ENCODE data around the gene HVCN1.
"Not testable (repeated sequence)": the region's sequence is repeated elsewhere in the genome, so short reads cannot be mapped to it uniquely, and the experiment has no call there.

Gene HVCN1, protein sequence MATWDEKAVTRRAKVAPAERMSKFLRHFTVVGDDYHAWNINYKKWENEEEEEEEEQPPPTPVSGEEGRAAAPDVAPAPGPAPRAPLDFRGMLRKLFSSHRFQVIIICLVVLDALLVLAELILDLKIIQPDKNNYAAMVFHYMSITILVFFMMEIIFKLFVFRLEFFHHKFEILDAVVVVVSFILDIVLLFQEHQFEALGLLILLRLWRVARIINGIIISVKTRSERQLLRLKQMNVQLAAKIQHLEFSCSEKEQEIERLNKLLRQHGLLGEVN

GRCh38 chr12:110688446-110689280, at the start of gene HVCN1:
Gene HVCN1 (minus strand): TSS chr12:110689115. CDS start chr12:110683245, 5,870 bp downstream.
- DNase-seq (ENCODE audit: low read depth in 4 of 4, low spot score in 1 of 4) = no peak

- DNase-seq (ENCODE audit: low read depth in 4 of 4, low spot score in 1 of 4) = no peak
Measured at GRCh38 chr12:110737532-110737931, 48.6 kb upstream of the HVCN1 start.

- not testable (repeated sequence) for DNase-seq (ENCODE audit: low read depth in 4 of 4, low spot score in 1 of 4)
Measured at GRCh38 chr12:110737016-110737415, 48.1 kb upstream of the HVCN1 start.

DNA sequence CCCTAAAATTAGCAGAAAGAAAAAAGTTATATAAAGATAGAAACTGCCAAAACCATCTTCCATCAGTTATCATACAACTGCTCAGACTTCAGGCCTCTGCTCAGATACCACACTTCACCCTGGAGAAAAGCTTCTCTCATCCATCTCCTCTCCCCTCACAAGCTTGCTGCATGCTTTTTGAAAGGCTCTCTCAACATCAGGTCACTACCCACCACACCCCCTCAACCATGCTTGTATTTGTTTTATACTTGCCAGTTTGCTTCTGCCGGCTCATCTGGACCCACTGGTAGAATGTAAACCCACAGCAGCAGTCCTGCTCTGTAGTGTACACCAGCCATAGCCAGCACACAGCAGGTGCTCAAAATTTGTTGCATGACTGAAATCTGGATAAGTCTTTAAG, 45.0 kb upstream of the HVCN1 start:
- DNase-seq (ENCODE audit: low read depth in 4 of 4, low spot score in 1 of 4) = no peak

DNA sequence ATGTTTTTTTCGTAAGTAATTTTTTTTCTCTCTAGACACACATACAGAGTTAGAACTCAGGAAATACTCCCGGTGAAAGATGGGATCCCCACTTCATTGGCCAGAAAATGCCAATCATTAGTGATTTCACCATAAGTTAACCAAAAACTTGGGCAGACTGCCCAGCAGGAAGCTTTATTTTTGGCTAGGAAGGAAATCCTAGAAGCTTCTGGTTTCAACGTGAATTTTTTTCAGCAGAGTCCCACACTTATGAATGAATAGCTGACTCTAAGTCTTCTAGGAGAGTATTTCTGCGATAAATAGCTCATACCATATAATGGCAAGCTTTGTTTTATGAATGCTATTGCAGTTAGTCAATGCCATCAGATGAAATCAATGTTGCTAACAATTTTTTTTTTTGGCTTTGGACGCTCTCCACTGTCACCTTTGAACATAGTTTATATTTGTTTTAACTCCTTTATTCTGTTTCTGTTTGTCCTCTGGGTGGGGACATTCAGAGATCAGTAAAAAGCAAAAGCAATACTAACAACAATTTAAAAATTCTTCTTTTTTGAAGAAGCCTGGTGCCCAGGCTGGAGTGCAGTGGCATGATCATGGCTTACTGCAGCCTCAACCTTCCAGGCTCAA, 44.3 kb upstream of the HVCN1 start:
- DNase-seq (ENCODE audit: low read depth in 4 of 4, low spot score in 1 of 4) = no peak

DNA sequence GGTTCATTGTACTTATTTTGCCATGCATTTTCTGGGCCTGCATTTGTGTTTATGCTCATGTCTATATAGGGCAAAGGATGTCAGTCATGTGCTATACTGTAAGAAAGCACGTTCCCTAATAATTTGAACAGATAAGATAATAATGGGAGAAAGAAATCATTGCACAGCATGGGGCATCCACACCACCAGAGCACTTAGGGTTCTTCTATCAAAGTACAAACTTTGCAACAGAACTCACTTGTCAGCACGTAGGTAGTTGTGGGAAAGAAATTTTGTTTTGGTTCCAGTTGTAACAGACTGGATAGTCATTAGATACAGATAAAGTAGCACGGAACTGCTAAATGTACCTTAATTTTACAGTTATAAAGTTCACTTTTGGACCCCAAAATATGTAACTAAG, 43.7 kb upstream of the HVCN1 start:
- no peak for DNase-seq (ENCODE audit: low read depth in 4 of 4, low spot score in 1 of 4)

DNA sequence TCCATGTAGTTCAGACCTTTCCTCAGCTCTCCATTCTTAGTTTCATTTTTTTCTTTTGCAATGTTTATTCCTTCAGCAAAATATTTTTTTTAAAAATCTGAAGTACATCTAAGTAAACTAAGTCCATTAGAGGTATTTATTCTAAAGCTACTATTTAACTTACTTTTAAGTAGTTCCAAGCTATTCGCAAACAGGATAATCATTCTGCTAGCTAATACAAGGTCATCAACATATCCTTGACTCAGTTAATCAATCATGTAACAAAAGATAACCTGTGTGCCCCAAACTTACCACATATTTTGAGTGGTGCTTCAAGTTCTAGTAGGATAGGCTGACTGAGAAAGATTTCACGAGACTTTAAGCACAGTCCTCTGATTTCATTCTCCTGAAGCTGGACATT, 42.6 kb upstream of the HVCN1 start:
- DNase-seq (ENCODE audit: low read depth in 4 of 4, low spot score in 1 of 4) = no peak

DNA sequence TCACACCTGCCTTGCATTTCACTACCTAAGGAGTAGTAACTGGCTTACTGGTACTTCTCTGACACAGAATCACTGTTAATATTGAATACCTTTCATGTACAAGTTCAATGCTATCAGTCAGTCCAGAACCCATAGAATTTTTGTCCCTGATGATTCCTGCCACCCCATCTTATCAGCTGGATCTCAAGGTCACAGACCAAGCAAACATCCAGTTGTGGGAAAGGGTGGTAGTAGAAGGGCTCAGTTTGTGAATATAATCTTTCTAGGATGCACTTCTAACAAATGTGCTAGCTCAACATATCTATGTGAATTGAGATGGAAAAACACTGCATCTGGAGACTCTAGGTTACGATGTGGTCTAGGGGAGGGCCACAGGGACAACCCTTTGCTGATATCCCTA, 39.7 kb upstream of the HVCN1 start:
- DNase-seq (ENCODE audit: low read depth in 4 of 4, low spot score in 1 of 4) = no peak

DNA sequence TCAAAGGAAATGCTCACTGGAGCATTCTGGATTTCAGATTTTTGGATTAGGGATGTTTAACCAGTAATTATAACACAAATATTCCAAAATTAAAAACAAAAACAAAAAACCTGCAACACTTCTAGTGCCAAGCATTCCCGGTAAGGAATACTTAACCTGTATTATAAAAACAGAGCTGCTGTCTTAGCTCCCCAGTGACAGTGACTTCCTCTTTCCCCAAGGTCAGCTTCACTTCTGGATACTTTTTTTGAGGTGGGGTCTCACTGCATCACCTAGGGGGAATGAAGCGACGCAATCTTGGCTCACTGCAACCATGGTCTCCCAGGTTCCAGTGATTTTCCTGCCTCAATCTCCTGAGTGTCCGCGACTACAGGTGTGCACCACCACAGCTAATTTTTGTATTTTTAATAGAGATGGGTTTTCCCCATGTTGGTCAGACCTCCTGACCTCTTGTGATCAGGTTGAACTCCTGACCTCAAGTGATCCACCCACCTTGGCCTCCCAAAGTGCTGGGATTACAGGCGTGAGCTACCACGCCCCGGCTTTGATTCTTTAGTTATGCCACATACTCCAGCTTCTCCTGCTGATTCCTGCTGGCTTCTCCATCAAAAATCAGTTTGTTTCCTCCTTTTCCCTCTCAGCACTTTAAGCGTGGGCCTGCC, 37.9 kb upstream of the HVCN1 start:
- no peak for DNase-seq (ENCODE audit: low read depth in 4 of 4, low spot score in 1 of 4)

- DNase-seq (ENCODE audit: low read depth in 4 of 4, low spot score in 1 of 4) = no peak
Measured at GRCh38 chr12:110726028-110726427, 37.1 kb upstream of the HVCN1 start.

DNA sequence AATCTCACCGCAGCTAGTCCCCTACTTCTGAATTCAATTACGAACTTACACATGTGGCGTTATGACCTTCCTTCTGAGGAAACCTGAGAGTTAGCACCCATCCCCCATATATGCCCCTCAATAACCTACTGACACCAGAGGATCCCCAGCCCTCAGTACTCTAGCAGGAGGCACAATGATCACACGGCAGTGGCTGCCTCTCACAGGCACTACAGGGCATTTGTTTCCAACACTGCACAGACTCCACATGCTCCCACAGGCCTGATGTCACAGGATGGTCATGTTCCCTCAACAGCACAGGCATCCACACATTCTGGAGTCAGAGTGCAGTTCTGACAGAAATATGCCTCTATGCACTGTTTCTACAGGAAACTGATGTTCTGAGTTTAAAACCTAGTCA, 36.4 kb upstream of the HVCN1 start:
- no peak for DNase-seq (ENCODE audit: low read depth in 4 of 4, low spot score in 1 of 4)

DNA sequence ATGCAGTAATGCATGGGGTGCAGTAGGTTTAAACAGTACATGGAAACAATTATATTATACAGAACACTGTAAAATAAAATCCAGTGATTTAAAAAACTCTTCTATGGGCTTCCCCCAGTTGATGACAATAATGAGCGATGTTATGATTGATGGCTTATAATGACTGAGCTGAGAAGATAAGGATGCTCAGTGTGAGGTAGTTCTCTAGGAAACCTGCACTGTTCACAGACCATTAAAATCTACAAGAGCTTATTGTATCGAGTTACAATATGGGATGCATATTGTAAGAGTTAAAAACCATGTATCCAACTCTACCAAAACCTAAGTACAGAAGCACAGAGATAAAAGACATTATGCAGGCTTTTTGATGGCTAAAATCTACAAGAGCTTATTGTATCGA, 34.0 kb upstream of the HVCN1 start:
- not testable (repeated sequence) for DNase-seq (ENCODE audit: low read depth in 4 of 4, low spot score in 1 of 4)

DNA sequence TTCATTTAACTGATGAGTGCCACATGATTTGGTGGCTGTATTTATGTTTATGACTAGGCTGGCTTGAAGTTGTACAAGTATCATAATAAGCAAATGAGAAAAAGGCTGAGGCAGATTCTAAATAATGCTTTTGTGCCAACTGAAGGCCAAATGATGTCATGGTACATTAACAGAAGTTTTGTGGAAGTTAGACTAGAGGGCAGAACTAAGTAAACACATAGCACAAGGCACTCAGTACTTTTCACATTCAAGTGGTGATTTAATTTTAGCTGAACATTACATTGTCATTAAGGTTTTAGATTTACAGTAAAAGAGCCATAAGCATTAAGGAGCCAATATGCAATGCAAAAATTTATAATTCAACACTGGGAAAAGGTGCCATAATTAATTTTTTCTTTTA, 32.7 kb upstream of the HVCN1 start:
- DNase-seq (ENCODE audit: low read depth in 4 of 4, low spot score in 1 of 4) = no peak

GRCh38 chr12:110720516-110720915, 31.6 kb upstream of the HVCN1 start:
- no peak for DNase-seq (ENCODE audit: low read depth in 4 of 4, low spot score in 1 of 4)

DNA sequence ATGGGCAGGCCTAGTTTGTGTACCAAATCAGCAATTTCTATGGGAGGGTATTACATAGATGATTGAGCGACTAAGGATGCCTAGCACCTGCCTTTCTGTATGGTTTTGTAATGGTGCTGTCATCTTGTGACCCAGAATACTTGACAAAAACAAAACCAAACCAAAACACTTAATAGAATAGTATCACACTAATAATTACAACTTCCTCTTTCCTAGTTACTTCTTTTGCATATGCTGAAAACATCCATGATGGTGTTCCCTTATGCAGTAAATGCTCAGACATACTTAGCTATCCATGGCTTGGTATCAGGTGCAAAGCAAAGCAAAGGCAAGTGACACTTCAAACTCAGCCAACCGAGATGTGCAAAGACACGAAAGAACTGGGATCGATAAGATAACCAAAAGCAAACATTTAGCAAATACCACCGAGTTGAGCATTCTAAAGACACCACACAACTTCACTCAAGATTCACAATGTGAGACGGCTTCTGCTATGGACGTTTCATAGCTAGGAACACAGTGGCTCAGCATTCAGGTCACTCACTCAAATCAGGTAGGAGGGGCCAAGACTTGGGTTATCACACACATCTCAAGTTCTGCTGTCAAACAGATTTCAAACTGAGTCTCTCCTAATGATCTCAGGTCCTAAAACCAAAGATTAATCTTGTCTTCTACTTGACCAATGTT, 29.4 kb upstream of the HVCN1 start:
- no peak for DNase-seq (ENCODE audit: low read depth in 4 of 4, low spot score in 1 of 4)

GRCh38 chr12:110717037-110717436, 28.1 kb upstream of the HVCN1 start:
- DNase-seq (ENCODE audit: low read depth in 4 of 4, low spot score in 1 of 4) = no peak

DNA sequence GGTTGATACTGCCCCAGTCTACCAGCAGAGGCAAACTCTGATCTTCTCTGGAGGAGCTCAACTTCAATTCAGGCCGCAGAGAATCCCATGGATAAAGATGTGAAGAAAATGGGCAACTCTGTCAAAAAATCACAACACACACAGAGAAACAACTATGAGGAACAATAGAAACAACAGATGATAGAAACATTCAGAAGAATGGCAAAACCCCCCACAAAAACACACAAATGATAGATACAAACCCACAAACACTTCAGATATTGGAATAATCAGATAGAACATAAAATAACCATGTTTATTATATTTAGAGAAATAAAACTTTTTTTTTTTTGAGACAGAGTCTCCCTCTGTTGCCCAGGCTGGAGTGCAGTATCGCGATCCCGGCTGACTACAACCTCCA, 20.0 kb upstream of the HVCN1 start:
- no peak for DNase-seq (ENCODE audit: low read depth in 4 of 4, low spot score in 1 of 4)

- DNase-seq (ENCODE audit: low read depth in 4 of 4, low spot score in 1 of 4) = no peak
Measured at GRCh38 chr12:110705309-110705708, 16.4 kb upstream of the HVCN1 start.

DNA sequence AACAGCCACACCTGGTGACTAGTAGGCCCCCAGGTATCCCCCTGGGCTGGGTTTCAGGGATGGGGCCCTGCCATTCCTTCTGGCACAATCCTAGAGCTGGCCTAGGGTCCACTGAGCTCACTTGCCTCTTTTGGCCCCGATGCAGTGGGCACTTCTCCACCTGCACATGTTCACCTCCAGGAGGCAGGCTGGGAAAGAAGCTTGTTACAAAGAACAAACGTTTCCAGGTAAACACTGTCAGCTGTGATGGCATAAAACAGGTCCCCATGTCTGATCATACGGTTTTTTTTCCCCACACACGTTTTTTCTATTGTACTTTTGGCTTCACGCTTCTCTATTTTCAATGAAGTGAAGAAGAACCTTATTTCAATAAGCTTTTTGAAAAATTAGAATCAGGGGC, 15.8 kb upstream of the HVCN1 start:
- DNase-seq (ENCODE audit: low read depth in 4 of 4, low spot score in 1 of 4) = no peak

GRCh38 chr12:110704231-110704630, 15.3 kb upstream of the HVCN1 start:
- no peak for DNase-seq (ENCODE audit: low read depth in 4 of 4, low spot score in 1 of 4)

- DNase-seq (ENCODE audit: low read depth in 4 of 4, low spot score in 1 of 4) = no peak
Measured at GRCh38 chr12:110702081-110702480, 13.2 kb upstream of the HVCN1 start.

All from stimulated activated CD4-positive, alpha-beta T cell treated with anti-CD3 and anti-CD28 coated beads, Interleukin-1b, Interleukin-23, amount 100 ng/mL, for 24 hours (primary cell).